WERI-Rb-1 (cell line): ENCODE measurements around the gene CHIT1.
A peak's percentile ranks its signal among the peaks of the same experiment; 100 is the strongest.

Source experiments
- DNase-seq: peaks from one replicate; pipeline ENCODE4 v3.0.0-alpha.2; 2020
- H3K27ac ChIP-seq: fragments of 250-450 bp; sonication (Bioruptor Pico); 2 replicates; pipeline ENCODE4 v1.5.1; 2020; ENCODE audit warnings: mild to moderate bottlenecking, moderate library complexity
- H3K27me3 ChIP-seq: fragments of 250-450 bp; sonication (Bioruptor Pico); 2 replicates; pipeline ENCODE4 v1.5.1; 2021; ENCODE audit warnings: mild to moderate bottlenecking, low read depth, moderate library complexity; ENCODE audit not compliant: insufficient read depth, severe bottlenecking
- H3K36me3 ChIP-seq: fragments of 250-450 bp; sonication (Bioruptor Pico); 2 replicates; pipeline ENCODE4 v1.5.1; 2020; ENCODE audit warnings: mild to moderate bottlenecking, moderate library complexity
- H3K4me3 ChIP-seq: 2 replicates; pipeline ENCODE4 v1.5.1; 2011; ENCODE audit warnings: low read depth, mild to moderate bottlenecking, control low read depth, low read length
- H3K9me3 ChIP-seq: fragments of 250-450 bp; sonication (Bioruptor Pico); 2 replicates; pipeline ENCODE4 v1.5.1; 2021; ENCODE audit warnings: mild to moderate bottlenecking, moderate library complexity; ENCODE audit not compliant: severe bottlenecking
- TF ChIP-seq, protein P1 (sequence below): IDR thresholded peaks from 2 replicates; pipeline ENCODE4 v1.5.1; 2011; ENCODE audit warnings: low read depth, mild to moderate bottlenecking, control low read depth, inconsistent platforms, low read length

CHIT1 gene

DNA sequence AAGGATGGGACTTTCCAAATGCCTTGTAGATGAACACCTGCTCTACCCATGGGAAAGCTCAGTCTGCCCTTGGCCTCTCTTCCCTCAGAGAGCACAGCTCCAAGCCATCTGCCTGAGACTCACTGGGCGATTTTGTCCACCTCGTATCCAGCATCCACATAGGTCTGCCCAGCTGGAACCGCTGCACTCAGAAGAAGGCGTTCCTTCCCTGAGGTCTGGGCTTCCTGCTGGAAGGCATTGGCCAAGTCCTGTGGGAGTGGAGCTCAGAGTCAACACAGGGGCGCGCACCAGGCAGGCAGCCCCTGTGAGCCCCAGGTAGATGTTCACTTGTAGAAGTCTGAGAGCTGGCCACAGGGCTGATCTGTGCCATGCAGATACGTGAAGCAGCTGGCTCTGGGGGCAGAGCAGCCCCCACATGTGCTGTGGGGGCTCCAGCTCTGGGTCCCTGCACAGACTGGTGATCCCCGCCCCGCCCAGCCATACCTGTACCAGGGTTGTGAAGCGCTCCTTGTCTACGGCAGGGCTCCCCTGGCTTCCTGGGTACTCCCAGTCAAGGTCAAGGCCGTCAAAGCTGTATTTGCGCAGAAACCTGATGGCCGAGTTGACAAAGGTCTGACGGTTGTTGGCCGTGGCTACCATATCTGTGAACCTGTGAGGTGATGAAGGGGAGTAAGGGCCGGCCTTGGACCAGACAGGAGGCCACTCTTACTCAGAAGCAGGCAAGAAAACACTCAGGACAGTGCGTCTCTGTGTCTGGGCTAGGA, 6.3 kb downstream of the CHIT1 start:
- TF ChIP-seq, protein P1, sequence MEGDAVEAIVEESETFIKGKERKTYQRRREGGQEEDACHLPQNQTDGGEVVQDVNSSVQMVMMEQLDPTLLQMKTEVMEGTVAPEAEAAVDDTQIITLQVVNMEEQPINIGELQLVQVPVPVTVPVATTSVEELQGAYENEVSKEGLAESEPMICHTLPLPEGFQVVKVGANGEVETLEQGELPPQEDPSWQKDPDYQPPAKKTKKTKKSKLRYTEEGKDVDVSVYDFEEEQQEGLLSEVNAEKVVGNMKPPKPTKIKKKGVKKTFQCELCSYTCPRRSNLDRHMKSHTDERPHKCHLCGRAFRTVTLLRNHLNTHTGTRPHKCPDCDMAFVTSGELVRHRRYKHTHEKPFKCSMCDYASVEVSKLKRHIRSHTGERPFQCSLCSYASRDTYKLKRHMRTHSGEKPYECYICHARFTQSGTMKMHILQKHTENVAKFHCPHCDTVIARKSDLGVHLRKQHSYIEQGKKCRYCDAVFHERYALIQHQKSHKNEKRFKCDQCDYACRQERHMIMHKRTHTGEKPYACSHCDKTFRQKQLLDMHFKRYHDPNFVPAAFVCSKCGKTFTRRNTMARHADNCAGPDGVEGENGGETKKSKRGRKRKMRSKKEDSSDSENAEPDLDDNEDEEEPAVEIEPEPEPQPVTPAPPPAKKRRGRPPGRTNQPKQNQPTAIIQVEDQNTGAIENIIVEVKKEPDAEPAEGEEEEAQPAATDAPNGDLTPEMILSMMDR = no peak
- no peaks in the 10 kb centered on the region for H3K36me3 ChIP-seq

DNA sequence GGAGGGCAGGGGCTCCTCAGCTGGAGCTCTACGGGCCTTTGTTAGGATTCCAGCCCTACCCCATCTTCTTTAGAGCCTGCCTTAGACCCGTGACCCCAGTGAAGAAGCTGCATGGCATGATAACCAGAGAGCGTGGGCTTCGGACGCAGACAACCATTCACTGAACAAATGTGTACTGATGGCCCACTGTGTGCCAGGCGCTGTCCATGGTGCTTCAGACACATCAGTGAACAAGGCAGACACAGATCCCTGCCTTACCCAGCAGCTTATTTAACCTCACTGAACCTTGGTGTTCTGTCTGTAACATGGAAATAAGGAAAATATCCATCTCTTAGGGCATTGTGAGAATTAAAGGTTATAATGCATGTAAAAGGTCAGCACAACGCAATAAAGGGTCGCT, 9.5 kb downstream of the CHIT1 start:
- Histone ChIP-seq H3K27ac (no peak overlapping the region), H3K36me3 (no peaks in the 10 kb centered on the region), H3K4me3 (no peak overlapping the region), H3K9me3 (no peaks in the 10 kb centered on the region), H3K27me3 (no peaks in the 10 kb centered on the region)
- TF ChIP-seq, protein P1 = no peak
- DNase-seq = no peak

More for the DNA sequence above, 6.3 kb downstream of the CHIT1 start:
- H3K27me3 ChIP-seq = no peaks in the 10 kb centered on the region
- no peak overlapping the region for H3K4me3 ChIP-seq
- no peaks in the 10 kb centered on the region for H3K9me3 ChIP-seq
- no peak overlapping the region for H3K27ac ChIP-seq
- DNase-seq = no peak

DNA sequence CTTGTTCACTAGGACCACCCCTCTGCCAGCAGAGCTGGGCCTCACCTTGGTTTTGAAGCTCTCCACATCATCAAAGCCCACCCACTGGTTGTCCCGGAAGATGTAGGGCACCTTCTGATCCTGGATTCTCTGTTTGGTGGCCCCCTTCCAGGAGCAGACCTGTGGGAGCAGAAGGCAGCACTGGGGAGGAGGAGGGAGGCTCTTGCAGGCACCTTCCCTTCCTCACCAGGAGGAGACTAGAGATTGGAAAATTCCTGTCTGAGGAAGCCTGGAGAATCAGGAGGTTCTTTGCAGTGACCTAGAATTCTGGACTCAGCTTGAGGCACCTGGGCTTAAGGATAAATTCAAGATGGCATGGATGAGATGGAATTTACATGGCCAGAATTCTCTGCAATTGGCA, 10.3 kb downstream of the CHIT1 start:
- Histone ChIP-seq H3K27me3 (no peaks in the 10 kb centered on the region), H3K9me3 (no peaks in the 10 kb centered on the region), H3K36me3 (no peaks in the 10 kb centered on the region), H3K4me3 (no peak overlapping the region), H3K27ac (no peak overlapping the region)
- no peak for DNase-seq
- TF ChIP-seq, protein P1 = no peak

DNA sequence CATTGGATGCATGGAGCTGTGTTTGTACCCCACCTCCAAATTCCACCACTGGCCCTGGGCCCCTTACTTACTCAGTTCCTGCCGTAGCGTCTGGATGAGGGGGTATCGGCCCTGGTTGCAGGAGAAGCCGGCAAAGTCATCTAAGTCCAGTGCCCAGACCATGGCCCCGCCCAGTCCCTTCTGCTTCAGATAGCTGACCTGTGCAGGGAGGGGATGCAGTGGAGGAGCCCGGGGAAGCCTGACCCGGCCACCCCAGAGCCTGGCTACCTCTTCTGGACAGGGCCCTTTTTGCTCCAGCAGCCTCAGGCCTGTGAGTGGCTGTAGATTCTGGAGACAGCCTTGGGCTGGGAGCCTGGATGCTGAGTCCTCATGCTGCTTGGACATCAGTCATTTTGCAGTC, 11.8 kb downstream of the CHIT1 start:
- H3K36me3 ChIP-seq = no peaks in the 10 kb centered on the region
- TF ChIP-seq, protein P1 = no peak
- no peak for DNase-seq
- H3K4me3 ChIP-seq = no peak overlapping the region
- no peaks in the 10 kb centered on the region for H3K27me3 ChIP-seq
- no peaks in the 10 kb centered on the region for H3K9me3 ChIP-seq
- H3K27ac ChIP-seq = no peak overlapping the region

DNA sequence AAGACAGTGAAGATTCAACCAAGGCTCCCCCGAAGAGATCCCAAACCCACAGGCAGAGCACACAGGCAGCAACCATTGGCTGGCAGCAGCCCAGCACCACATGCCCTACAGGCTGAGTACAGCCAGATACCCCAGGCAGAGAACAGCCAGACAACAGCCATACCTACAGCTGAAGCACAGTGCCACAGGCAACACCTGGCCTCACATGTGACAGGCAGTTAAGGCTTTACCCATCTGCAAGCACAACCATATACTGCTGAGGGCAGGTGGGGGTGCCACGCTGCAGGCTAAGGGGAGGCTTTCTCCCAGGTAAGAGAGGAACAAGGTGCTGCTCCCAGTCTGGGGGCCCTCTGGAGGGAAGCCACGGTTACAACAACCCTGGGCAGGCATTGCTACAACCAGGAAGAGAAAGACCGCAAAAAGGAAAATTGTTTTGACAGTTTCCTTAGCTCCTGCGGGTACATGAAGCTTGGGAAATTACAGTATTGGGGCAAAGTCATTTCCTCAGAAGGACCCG, 12.3 kb downstream of the CHIT1 start:
- TF ChIP-seq, protein P1 = peak; percentile 83
- H3K27me3 ChIP-seq = no peaks in the 10 kb centered on the region
- H3K27ac ChIP-seq = no peak overlapping the region
- H3K36me3 ChIP-seq = no peaks in the 10 kb centered on the region
- H3K4me3 ChIP-seq = no peak overlapping the region
- peak; percentile 86 for DNase-seq
- H3K9me3 ChIP-seq = no peaks in the 10 kb centered on the region
